Vagina (tissue), 2 donors: ENCODE measurements around the gene SCCPDH. TPM values are rescaled to one million over a fixed set of nuclear protein-coding genes. Genes with fewer than 3 reads are reported as not detected.
"Not testable (repeated sequence)": the region's sequence is repeated elsewhere in the genome, so short reads cannot be mapped to it uniquely, and the experiment has no call there.

Experiments used
- DNase-seq, 2 donors: peaks; one replicate each; pipeline ENCODE4 v3.0.0-alpha.2; 2017; ENCODE audit errors: extremely low spot score in 2 of 2
- H3K27ac ChIP-seq: fragments of 200-600 bp; sonication (generic); one replicate; pipeline ENCODE4 v1.5.1; 2019
- H3K27me3 ChIP-seq: fragments of 200-600 bp; sonication (generic); one replicate; pipeline ENCODE4 v1.5.1; 2019
- H3K36me3 ChIP-seq, 2 donors: fragments of 200-600 bp; sonication (generic); one replicate each; pipeline ENCODE4 v1.5.1; 2017 to 2019
- H3K4me1 ChIP-seq: fragments of 200-600 bp; sonication (generic); one replicate; pipeline ENCODE4 v1.5.1; 2019
- H3K4me3 ChIP-seq, 2 donors: fragments of 200-600 bp; sonication (generic); 1 replicate in 1 of 2; 2 replicates in 1 of 2; pipeline ENCODE4 v1.5.1; 2016 to 2019
- H3K9me3 ChIP-seq: fragments of 200-600 bp; sonication (generic); one replicate; pipeline ENCODE4 v1.5.1; 2019
- CTCF ChIP-seq, 3 experiments: fragments of 450-650 bp in 2 of 3; fragments of 200-600 bp in 1 of 3; sonication (generic) in 1 of 3; IDR thresholded peaks; one replicate each; pipeline ENCODE4 v1.5.1; 2017 to 2019; ENCODE audit warnings: antibody characterized with exemption in 3 of 3, mild to moderate bottlenecking in 2 of 3, moderate library complexity in 2 of 3
- POLR2A ChIP-seq, 2 donors: fragments of 450-650 bp; IDR thresholded peaks; one replicate each; pipeline ENCODE4 v1.6.1; 2017; ENCODE audit warnings: antibody characterized with exemption in 2 of 2, mild to moderate bottlenecking in 2 of 2, moderate library complexity in 2 of 2
- POLR2AphosphoS5 ChIP-seq, 2 donors: sonication (generic); formaldehyde crosslinking; IDR thresholded peaks; one replicate each; pipeline ENCODE4 v1.9.0; 2017; ENCODE audit warnings: antibody characterized with exemption in 2 of 2, mild to moderate bottlenecking in 2 of 2, low read depth in 1 of 2; ENCODE audit not compliant: insufficient read depth in 1 of 2
- intact Hi-C: fragments of 100-400 bp; cut with DNase I; formaldehyde crosslinking; loops from one replicate; pipeline ENCODE4 v1.15.1; 2023
- small RNA-seq: library from RNA; depleted of rRNA; stranded (forward); fragments of <200 nt; gene quantifications from one replicate; pipeline ENCODE3, GENCODE V24; 2016
- total RNA-seq: library from RNA; depleted of rRNA; stranded (reverse); fragments of >200 nt; gene quantifications from one replicate; pipeline ENCODE4 v1.2.3, GENCODE V29; 2016

SCCPDH gene
- total RNA-seq, 1 donor from 2014 or later, result 18.2 TPM

DNA sequence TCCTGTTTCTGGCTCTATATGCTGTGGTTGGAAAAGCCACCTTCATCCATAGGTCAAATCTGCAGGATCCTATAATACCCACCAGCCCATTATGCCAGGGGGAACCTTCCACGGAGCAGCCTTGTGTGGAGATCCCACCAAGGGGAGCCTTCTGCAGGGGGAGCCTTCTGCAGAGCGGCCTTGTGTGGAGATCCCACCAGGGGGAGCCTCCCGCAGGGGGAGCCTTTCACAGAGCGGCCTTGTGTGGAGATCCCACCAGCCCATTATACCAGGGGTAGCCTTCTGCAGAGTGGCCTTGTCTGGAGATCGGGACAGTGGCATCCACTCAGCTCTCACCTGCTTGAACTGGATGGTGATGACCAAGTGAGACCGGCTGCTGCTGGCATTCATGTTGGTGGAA lies 85.3 kb downstream of the SCCPDH start:
- DNase-seq, result no peak
- H3K27me3 ChIP-seq, result no peaks in the 10 kb centered on the region
- H3K36me3 ChIP-seq, result no peaks in the 10 kb centered on the region
- no peak overlapping the region for H3K4me3 ChIP-seq
- H3K9me3 ChIP-seq, result no peaks in the 10 kb centered on the region
- H3K4me1 ChIP-seq, result no peaks in the 10 kb centered on the region
- TF ChIP-seq CTCF (IDR thresholded peaks at IDR 0.05) (no peak), POLR2AphosphoS5 (IDR thresholded peaks at IDR 0.05; ENCODE audit: insufficient read depth in 1 of 2, low read depth in 1 of 2) (no peak), POLR2A (IDR thresholded peaks at IDR 0.05) (no peak)
- no peak overlapping the region for H3K27ac ChIP-seq
- intact Hi-C loops, result no loop called here

GRCh38 chr1:246811985-246812384 lies 87.8 kb downstream of the SCCPDH start:
- no peaks in the 10 kb centered on the region for H3K27me3 ChIP-seq
- TF ChIP-seq POLR2AphosphoS5 (IDR thresholded peaks at IDR 0.05; ENCODE audit: insufficient read depth in 1 of 2, low read depth in 1 of 2), result no peak
- no peak for TF ChIP-seq POLR2A (IDR thresholded peaks at IDR 0.05)
- no peak for TF ChIP-seq CTCF (IDR thresholded peaks at IDR 0.05)
- DNase-seq, result no peak
- no peaks in the 10 kb centered on the region for H3K9me3 ChIP-seq
- intact Hi-C loops, result no loop called here
- H3K36me3 ChIP-seq, result no peaks in the 10 kb centered on the region
- H3K27ac ChIP-seq, result no peak overlapping the region
- H3K4me3 ChIP-seq, result no peak overlapping the region
- H3K4me1 ChIP-seq, result no peaks in the 10 kb centered on the region

GRCh38 chr1:246813325-246813724 lies 89.1 kb downstream of the SCCPDH start:
- H3K9me3 ChIP-seq, H3K27me3 ChIP-seq, H3K4me3 ChIP-seq, H3K36me3 ChIP-seq, H3K27ac ChIP-seq, H3K4me1 ChIP-seq, intact Hi-C loops, DNase-seq: not testable (repeated sequence)

DNA sequence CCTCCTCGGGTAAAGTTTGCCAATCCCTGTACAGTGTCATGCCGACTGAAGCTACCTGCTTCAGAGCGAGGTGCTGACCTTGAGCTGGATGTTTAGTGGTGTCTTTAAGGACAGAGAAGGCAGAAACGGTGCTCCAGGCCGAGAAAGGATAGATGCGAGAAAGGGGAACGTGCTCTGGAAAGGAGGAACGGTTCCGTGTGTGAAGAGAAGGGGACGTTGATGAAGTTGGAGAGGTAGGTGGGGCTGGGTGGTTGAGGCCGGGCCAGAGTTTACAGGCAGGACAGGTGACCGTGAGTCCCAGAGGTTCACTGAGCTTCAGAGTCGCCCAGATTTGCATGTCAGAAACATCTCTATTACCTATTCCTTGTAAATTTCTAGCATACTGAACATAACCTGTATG lies 90.7 kb downstream of the SCCPDH start:
- Histone ChIP-seq H3K27ac (no peak overlapping the region), H3K4me3 (no peak overlapping the region), H3K36me3 (no peaks in the 10 kb centered on the region), H3K9me3 (no peaks in the 10 kb centered on the region), H3K4me1 (no peaks in the 10 kb centered on the region), H3K27me3 (no peaks in the 10 kb centered on the region)
- no peak for TF ChIP-seq POLR2AphosphoS5 (IDR thresholded peaks at IDR 0.05; ENCODE audit: insufficient read depth in 1 of 2, low read depth in 1 of 2)
- no peak for TF ChIP-seq POLR2A (IDR thresholded peaks at IDR 0.05)
- no peak for TF ChIP-seq CTCF (IDR thresholded peaks at IDR 0.05)
- intact Hi-C loops, result no loop called here
- DNase-seq, result no peak

- H3K27me3 ChIP-seq, result no peaks in the 10 kb centered on the region
- TF ChIP-seq POLR2AphosphoS5 (IDR thresholded peaks at IDR 0.05; ENCODE audit: insufficient read depth in 1 of 2, low read depth in 1 of 2) (no peak), CTCF (IDR thresholded peaks at IDR 0.05) (no peak), POLR2A (IDR thresholded peaks at IDR 0.05) (no peak)
- H3K4me3 ChIP-seq, result no peak overlapping the region
- no peaks in the 10 kb centered on the region for H3K36me3 ChIP-seq
- H3K27ac ChIP-seq, result no peak overlapping the region
- no peaks in the 10 kb centered on the region for H3K4me1 ChIP-seq
- no peaks in the 10 kb centered on the region for H3K9me3 ChIP-seq
- DNase-seq, result no peak
- intact Hi-C loops, result no loop called here
Observed at GRCh38 chr1:246815693-246816270, 91.6 kb downstream of the SCCPDH start.

Small RNAs within 50 kb of the gene (small RNA-seq; reads per million reads assigned to genes)
- gene AC113174.1, result not detected

Other genes with a start within 250 kb of the SCCPDH start
- gene SMYD3, start 217.1 kb upstream of the SCCPDH start, total RNA-seq, result 22.3 TPM
- 6.9 TPM for gene TFB2M, start 158.1 kb upstream of the SCCPDH start, total RNA-seq
- 20.6 TPM for gene CNST, start 158.0 kb upstream of the SCCPDH start, total RNA-seq
- gene AHCTF1, start 207.5 kb downstream of the SCCPDH start, total RNA-seq, result 41.0 TPM